Measurements from ENCODE around the gene TAF3. TPM values are rescaled to one million over a fixed set of nuclear protein-coding genes. Genes with fewer than 3 reads are reported as not detected.

TAF3 gene
- total and polyA plus RNA-seq, 4 donors: 3.4 to 7.0 (median 5.0) TPM

GRCh38 chr10:8036506-8037198 is 218.3 kb downstream of the TAF3 start:
- H3K4me3 ChIP-seq: no peak overlapping the region
- ATAC-seq (ENCODE audit: insufficient read depth, low FRiP score): no peak
- DNase-seq: no peak

GRCh38 chr10:8037199-8037801 is 219.0 kb downstream of the TAF3 start:
- H3K27me3 ChIP-seq (ENCODE audit: control insufficient read depth in 3 of 3, insufficient read depth in 3 of 3, low read length in 2 of 3): peaks cover 10 to 97% (median 90%) of the 10 kb centered on the region in 3 donors
- H3K9ac ChIP-seq (ENCODE audit: insufficient read depth in 1 of 2, low read length in 2 of 2): no peak overlapping the region
- no peak for ATAC-seq (ENCODE audit: insufficient read depth, low FRiP score)
- peaks cover 0 to 3% (median 0%) of the 10 kb centered on the region in 4 donors for H3K9me3 ChIP-seq (ENCODE audit: control insufficient read depth in 4 of 4, insufficient read depth in 3 of 4, low read length in 3 of 4)
- no peak for TF ChIP-seq CTCF (IDR thresholded peaks at IDR 0.05; ENCODE audit: control extremely low read depth, extremely low read depth)
- H3K27ac ChIP-seq (ENCODE audit: low read depth in 1 of 2, low read length in 1 of 2): no peak overlapping the region
- peaks cover 0 to 18% (median 5%) of the 10 kb centered on the region in 5 donors for H3K4me1 ChIP-seq (ENCODE audit: control insufficient read depth in 5 of 5, insufficient read depth in 5 of 5, low read length in 5 of 5)
- H3K4me3 ChIP-seq: no peak overlapping the region
- DNase-seq: peak in 1 of 3 donors; percentile 33
- H3K36me3 ChIP-seq (ENCODE audit: control insufficient read depth in 4 of 4, insufficient read depth in 4 of 4, low read length in 4 of 4): no peaks in the 10 kb centered on the region
- 7 to 9% methylated on average over 32 of the region's 32 CpGs for WGBS, 2 donors

More at GRCh38 chr10:8036506-8037198, 218.3 kb downstream of the TAF3 start:
- Histone ChIP-seq H3K36me3 (ENCODE audit: control insufficient read depth in 4 of 4, insufficient read depth in 4 of 4, low read length in 4 of 4) (no peaks in the 10 kb centered on the region), H3K27me3 (ENCODE audit: control insufficient read depth in 3 of 3, insufficient read depth in 3 of 3, low read length in 2 of 3) (peaks cover 8 to 97% (median 89%) of the 10 kb centered on the region in 3 donors), H3K9ac (ENCODE audit: insufficient read depth in 1 of 2, low read length in 2 of 2) (no peak overlapping the region), H3K4me1 (ENCODE audit: control insufficient read depth in 5 of 5, insufficient read depth in 5 of 5, low read length in 5 of 5) (peaks cover 0 to 18% (median 5%) of the 10 kb centered on the region in 5 donors), H3K9me3 (ENCODE audit: control insufficient read depth in 4 of 4, insufficient read depth in 3 of 4, low read length in 3 of 4) (no peaks in the 10 kb centered on the region), H3K27ac (ENCODE audit: low read depth in 1 of 2, low read length in 1 of 2) (no peak overlapping the region)
- 10 to 11% methylated on average over 18 of the region's 18 CpGs for WGBS, 2 donors
- no peak for TF ChIP-seq CTCF (IDR thresholded peaks at IDR 0.05; ENCODE audit: control extremely low read depth, extremely low read depth)

- TF ChIP-seq CTCF (IDR thresholded peaks at IDR 0.05; ENCODE audit: control extremely low read depth, extremely low read depth): no peak
- H3K4me1 ChIP-seq (ENCODE audit: control insufficient read depth in 5 of 5, insufficient read depth in 5 of 5, low read length in 5 of 5): peaks cover 0 to 18% (median 5%) of the 10 kb centered on the region in 5 donors
- no peak overlapping the region for H3K4me3 ChIP-seq
- no peak overlapping the region for H3K27ac ChIP-seq (ENCODE audit: low read depth in 1 of 2, low read length in 1 of 2)
- WGBS, 2 donors: 11 to 13% methylated on average over 22 of the region's 22 CpGs
- H3K27me3 ChIP-seq (ENCODE audit: control insufficient read depth in 3 of 3, insufficient read depth in 3 of 3, low read length in 2 of 3): peaks cover 10 to 97% (median 92%) of the 10 kb centered on the region in 3 donors
- H3K9me3 ChIP-seq (ENCODE audit: control insufficient read depth in 4 of 4, insufficient read depth in 3 of 4, low read length in 3 of 4): peaks cover 0 to 3% (median 0%) of the 10 kb centered on the region in 4 donors
- peak in 1 of 3 donors; percentile 16 for DNase-seq
- H3K9ac ChIP-seq (ENCODE audit: insufficient read depth in 1 of 2, low read length in 2 of 2): no peak overlapping the region
- no peaks in the 10 kb centered on the region for H3K36me3 ChIP-seq (ENCODE audit: control insufficient read depth in 4 of 4, insufficient read depth in 4 of 4, low read length in 4 of 4)
- ATAC-seq (ENCODE audit: insufficient read depth, low FRiP score): no peak
Measured at GRCh38 chr10:8037941-8038894, 219.9 kb downstream of the TAF3 start.
